GM12878 (cell line): ENCODE data around the gene ELMOD3. TPM values are rescaled to one million over a fixed set of nuclear protein-coding genes. Genes with fewer than 3 reads are reported as not detected.
A peak's percentile ranks its signal among the peaks of the same experiment; 100 is the strongest.

ENCODE experiments used
- CBX5 ChIP-seq: sonication (generic); IDR thresholded peaks from 2 replicates; pipeline ENCODE4 v1.6.1; 2016; ENCODE audit warnings: low read depth, moderate library complexity, mild to moderate bottlenecking, inconsistent platforms
- CHD1 ChIP-seq: IDR thresholded peaks from 2 replicates; pipeline ENCODE4 v1.6.1; 2012; ENCODE audit warnings: low read depth, low read length, improper control_type of control experiment
- EED ChIP-seq: sonication (generic); IDR thresholded peaks from 2 replicates; pipeline ENCODE4 v1.6.1; 2016; ENCODE audit warnings: antibody characterized with exemption, low read depth
- EZH2 ChIP-seq: IDR thresholded peaks from 2 replicates; pipeline ENCODE4 v1.6.1; 2012; ENCODE audit warnings: low read depth, mild to moderate bottlenecking, control low read depth, inconsistent platforms, low read length, borderline replicate concordance; ENCODE audit not compliant: control insufficient read depth
- FOXK2 ChIP-seq: fragments of 450-650 bp; IDR thresholded peaks from 2 replicates; pipeline ENCODE4 v1.6.1; 2017; ENCODE audit warnings: mild to moderate bottlenecking, moderate library complexity
- SKIL ChIP-seq: fragments of 450-650 bp; IDR thresholded peaks from 2 replicates; pipeline ENCODE4 v1.6.1; 2017; ENCODE audit warnings: mild to moderate bottlenecking, low read depth, inconsistent platforms; ENCODE audit not compliant: poor library complexity, severe bottlenecking
- SPI1 ChIP-seq: IDR thresholded peaks from 2 replicates; pipeline ENCODE4 v1.6.1; 2011; ENCODE audit warnings: low read depth, mild to moderate bottlenecking, low read length, moderate library complexity, borderline replicate concordance; ENCODE audit not compliant: insufficient read depth
- YY1 ChIP-seq: IDR thresholded peaks from 2 replicates; pipeline ENCODE4 v1.6.1; 2011; ENCODE audit warnings: low read depth, mild to moderate bottlenecking, low read length
- ZNF217 ChIP-seq: fragments of 450-650 bp; IDR thresholded peaks from 2 replicates; pipeline ENCODE4 v1.6.1; 2017; ENCODE audit warnings: antibody characterized with exemption, mild to moderate bottlenecking
- ZNF592 ChIP-seq: fragments of 450-650 bp; IDR thresholded peaks from 2 replicates; pipeline ENCODE4 v1.6.1; 2017; ENCODE audit warnings: mild to moderate bottlenecking, moderate library complexity
- polyA plus RNA-seq, 11 experiments: library from polyadenylated mRNA; depleted of rRNA in 4 of 11; unstranded in 6 of 11; stranded (reverse) in 5 of 11; fragments of >200 nt; fragmentation: Nextera tagmentation in 4 of 11; fragmentation: Illumina TruSeq in 1 of 11; extraction: Ambion mirVana in 4 of 11; extraction: Trizol in 1 of 11; gene quantifications; 1 replicate in 1 of 11; 2 replicates in 10 of 11; pipeline versions ENCODE4 v1.2.1 to v1.2.3, GENCODE V29; 2011 to 2016; ENCODE audit warnings: inconsistent platforms in 2 of 11, missing spikeins in 2 of 11, low read depth in 1 of 11
- total RNA-seq, 4 experiments: library from RNA; depleted of rRNA in 3 of 4; stranded (reverse); fragments of >200 nt in 3 of 4; fragmentation: Illumina TruSeq in 1 of 4; extraction: Trizol in 1 of 4; gene quantifications; 2 replicates each; pipeline versions ENCODE4 v1.2.1 to v1.2.3, GENCODE V29; 2013 to 2021
- TF ChIP-seq, protein P1 (sequence below): IDR thresholded peaks from 2 replicates; pipeline ENCODE4 v1.6.1; 2012; ENCODE audit warnings: improper control_type of control experiment, low read depth, low read length; ENCODE audit not compliant: insufficient replicate concordance
- TF ChIP-seq, protein P2 (sequence below): fragments of 450-650 bp; IDR thresholded peaks from 2 replicates; pipeline ENCODE4 v1.6.1; 2016; ENCODE audit warnings: mild to moderate bottlenecking, moderate library complexity, borderline replicate concordance

ELMOD3 gene
- total and polyA plus RNA-seq, 10 of the 15 experiments (the other 5 are each of a cell fraction or from before 2014, with no cell fraction given): 1.2 to 19.1 (median 12.5) TPM

- TF ChIP-seq, protein P1, sequence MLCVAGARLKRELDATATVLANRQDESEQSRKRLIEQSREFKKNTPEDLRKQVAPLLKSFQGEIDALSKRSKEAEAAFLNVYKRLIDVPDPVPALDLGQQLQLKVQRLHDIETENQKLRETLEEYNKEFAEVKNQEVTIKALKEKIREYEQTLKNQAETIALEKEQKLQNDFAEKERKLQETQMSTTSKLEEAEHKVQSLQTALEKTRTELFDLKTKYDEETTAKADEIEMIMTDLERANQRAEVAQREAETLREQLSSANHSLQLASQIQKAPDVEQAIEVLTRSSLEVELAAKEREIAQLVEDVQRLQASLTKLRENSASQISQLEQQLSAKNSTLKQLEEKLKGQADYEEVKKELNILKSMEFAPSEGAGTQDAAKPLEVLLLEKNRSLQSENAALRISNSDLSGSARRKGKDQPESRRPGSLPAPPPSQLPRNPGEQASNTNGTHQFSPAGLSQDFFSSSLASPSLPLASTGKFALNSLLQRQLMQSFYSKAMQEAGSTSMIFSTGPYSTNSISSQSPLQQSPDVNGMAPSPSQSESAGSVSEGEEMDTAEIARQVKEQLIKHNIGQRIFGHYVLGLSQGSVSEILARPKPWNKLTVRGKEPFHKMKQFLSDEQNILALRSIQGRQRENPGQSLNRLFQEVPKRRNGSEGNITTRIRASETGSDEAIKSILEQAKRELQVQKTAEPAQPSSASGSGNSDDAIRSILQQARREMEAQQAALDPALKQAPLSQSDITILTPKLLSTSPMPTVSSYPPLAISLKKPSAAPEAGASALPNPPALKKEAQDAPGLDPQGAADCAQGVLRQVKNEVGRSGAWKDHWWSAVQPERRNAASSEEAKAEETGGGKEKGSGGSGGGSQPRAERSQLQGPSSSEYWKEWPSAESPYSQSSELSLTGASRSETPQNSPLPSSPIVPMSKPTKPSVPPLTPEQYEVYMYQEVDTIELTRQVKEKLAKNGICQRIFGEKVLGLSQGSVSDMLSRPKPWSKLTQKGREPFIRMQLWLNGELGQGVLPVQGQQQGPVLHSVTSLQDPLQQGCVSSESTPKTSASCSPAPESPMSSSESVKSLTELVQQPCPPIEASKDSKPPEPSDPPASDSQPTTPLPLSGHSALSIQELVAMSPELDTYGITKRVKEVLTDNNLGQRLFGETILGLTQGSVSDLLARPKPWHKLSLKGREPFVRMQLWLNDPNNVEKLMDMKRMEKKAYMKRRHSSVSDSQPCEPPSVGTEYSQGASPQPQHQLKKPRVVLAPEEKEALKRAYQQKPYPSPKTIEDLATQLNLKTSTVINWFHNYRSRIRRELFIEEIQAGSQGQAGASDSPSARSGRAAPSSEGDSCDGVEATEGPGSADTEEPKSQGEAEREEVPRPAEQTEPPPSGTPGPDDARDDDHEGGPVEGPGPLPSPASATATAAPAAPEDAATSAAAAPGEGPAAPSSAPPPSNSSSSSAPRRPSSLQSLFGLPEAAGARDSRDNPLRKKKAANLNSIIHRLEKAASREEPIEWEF: no peak
- TF ChIP-seq ZNF217 (no peak), FOXK2 (no peak), EZH2 (no peak), EED (no peak), YY1 (0 out of 2 replicates have a peak, but pooled peaks have one; percentile 24), CBX5 (no peak), SPI1 (no peak), ZNF592 (no peak), CHD1 (no peak), SKIL (peak; percentile 52)
- TF ChIP-seq, protein P2, sequence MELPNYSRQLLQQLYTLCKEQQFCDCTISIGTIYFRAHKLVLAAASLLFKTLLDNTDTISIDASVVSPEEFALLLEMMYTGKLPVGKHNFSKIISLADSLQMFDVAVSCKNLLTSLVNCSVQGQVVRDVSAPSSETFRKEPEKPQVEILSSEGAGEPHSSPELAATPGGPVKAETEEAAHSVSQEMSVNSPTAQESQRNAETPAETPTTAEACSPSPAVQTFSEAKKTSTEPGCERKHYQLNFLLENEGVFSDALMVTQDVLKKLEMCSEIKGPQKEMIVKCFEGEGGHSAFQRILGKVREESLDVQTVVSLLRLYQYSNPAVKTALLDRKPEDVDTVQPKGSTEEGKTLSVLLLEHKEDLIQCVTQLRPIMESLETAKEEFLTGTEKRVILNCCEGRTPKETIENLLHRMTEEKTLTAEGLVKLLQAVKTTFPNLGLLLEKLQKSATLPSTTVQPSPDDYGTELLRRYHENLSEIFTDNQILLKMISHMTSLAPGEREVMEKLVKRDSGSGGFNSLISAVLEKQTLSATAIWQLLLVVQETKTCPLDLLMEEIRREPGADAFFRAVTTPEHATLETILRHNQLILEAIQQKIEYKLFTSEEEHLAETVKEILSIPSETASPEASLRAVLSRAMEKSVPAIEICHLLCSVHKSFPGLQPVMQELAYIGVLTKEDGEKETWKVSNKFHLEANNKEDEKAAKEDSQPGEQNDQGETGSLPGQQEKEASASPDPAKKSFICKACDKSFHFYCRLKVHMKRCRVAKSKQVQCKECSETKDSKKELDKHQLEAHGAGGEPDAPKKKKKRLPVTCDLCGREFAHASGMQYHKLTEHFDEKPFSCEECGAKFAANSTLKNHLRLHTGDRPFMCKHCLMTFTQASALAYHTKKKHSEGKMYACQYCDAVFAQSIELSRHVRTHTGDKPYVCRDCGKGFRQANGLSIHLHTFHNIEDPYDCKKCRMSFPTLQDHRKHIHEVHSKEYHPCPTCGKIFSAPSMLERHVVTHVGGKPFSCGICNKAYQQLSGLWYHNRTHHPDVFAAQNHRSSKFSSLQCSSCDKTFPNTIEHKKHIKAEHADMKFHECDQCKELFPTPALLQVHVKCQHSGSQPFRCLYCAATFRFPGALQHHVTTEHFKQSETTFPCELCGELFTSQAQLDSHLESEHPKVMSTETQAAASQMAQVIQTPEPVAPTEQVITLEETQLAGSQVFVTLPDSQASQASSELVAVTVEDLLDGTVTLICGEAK: peak; percentile 31; the same call in 1 of the 2 replicates
Observed at GRCh38 chr2:85330839-85331636, 23.5 kb upstream of the ELMOD3 start (continued).
